IMR-90 (cell line): ENCODE data around the gene SS18L1. TPM values are rescaled to one million over a fixed set of nuclear protein-coding genes. Genes with fewer than 3 reads are reported as not detected.

ENCODE experiments used
- ATAC-seq: fragments of 200-7000 bp; cut with Tn5 transposase; 2 replicates; pipeline ENCODE4 v1.9.1; 2020; ENCODE audit warnings: low read depth, mild to moderate bottlenecking, moderate library complexity
- BruUV-seq: library from RNA; stranded (reverse); fragments of 400-500 nt; replicated peaks from 2 replicates; lab custom pipeline; 2021; lab: Mats Ljungman, UMichigan
- CTCF ChIA-PET: fragments of 300-600 bp; formaldehyde crosslinking; extraction: SDS; loops from one replicate; lab custom pipeline; 2021; ENCODE audit warnings: antibody characterized with exemption; lab: Yijun Ruan, JAX
- POLR2A ChIA-PET: fragments of 300-600 bp; sonication (Branson Sonifier 250); formaldehyde crosslinking; loops from one replicate; lab custom pipeline; 2022; ENCODE audit warnings: antibody characterized with exemption; ENCODE audit not compliant: unreplicated experiment; lab: Charles Lee
- DNase-seq: peaks from one replicate; pipeline ENCODE4 v3.0.0; 2013
- H2AFZ ChIP-seq: replicated peaks from 2 replicates; pipeline ENCODE3; 2013; ENCODE audit warnings: low read length, mild to moderate bottlenecking; ENCODE audit not compliant: poor library complexity
- H2AK5ac ChIP-seq: 2 replicates; pipeline ENCODE4 v1.6.1; 2013; ENCODE audit warnings: low read depth, low read length, inconsistent platforms
- H2AK9ac ChIP-seq: replicated peaks from 2 replicates; pipeline ENCODE3; 2013; ENCODE audit warnings: mild to moderate bottlenecking, low read depth, low read length, moderate library complexity; ENCODE audit not compliant: poor library complexity
- H2BK120ac ChIP-seq: 2 replicates; pipeline ENCODE4 v1.6.1; 2013; ENCODE audit warnings: low read depth, low read length, inconsistent platforms
- H2BK15ac ChIP-seq: 3 replicates; pipeline ENCODE4 v1.6.1; 2013; ENCODE audit warnings: low read depth, low read length, inconsistent platforms
- H2BK20ac ChIP-seq: 2 replicates; pipeline ENCODE4 v1.6.1; 2013; ENCODE audit warnings: low read depth, mild to moderate bottlenecking, inconsistent platforms, low read length, moderate library complexity
- H2BK5ac ChIP-seq: 2 replicates; pipeline ENCODE4 v1.6.1; 2013; ENCODE audit warnings: mild to moderate bottlenecking, low read depth, low read length, inconsistent platforms; ENCODE audit not compliant: poor library complexity, severe bottlenecking
- H3K14ac ChIP-seq: replicated peaks from 2 replicates; pipeline ENCODE4 v1.6.1; 2013; ENCODE audit warnings: low read depth, low read length, inconsistent platforms
- H3K18ac ChIP-seq: 2 replicates; pipeline ENCODE4 v1.6.1; 2013; ENCODE audit warnings: low read depth, low read length, control low read depth
- H3K23ac ChIP-seq: 2 replicates; pipeline ENCODE4 v1.6.1; 2013; ENCODE audit warnings: low read depth, low read length, inconsistent platforms
- H3K27ac ChIP-seq: 2 replicates; pipeline ENCODE4 v1.5.1; 2013; ENCODE audit warnings: mild to moderate bottlenecking, control low read depth, low read length; ENCODE audit not compliant: insufficient read depth
- H3K27me3 ChIP-seq: 2 replicates; pipeline ENCODE4 v1.6.1; 2013; ENCODE audit warnings: low read length; ENCODE audit not compliant: control insufficient read depth, insufficient read depth
- H3K36me3 ChIP-seq: 2 replicates; pipeline ENCODE4 v1.6.1; 2013; ENCODE audit warnings: low read length, mixed read lengths; ENCODE audit not compliant: control insufficient read depth, insufficient read depth
- H3K4ac ChIP-seq: 2 replicates; pipeline ENCODE4 v1.6.1; 2013; ENCODE audit warnings: low read depth, low read length, inconsistent platforms
- H3K4me1 ChIP-seq: 2 replicates; pipeline ENCODE4 v1.6.1; 2013; ENCODE audit warnings: low read length, mixed read lengths; ENCODE audit not compliant: control insufficient read depth, insufficient read depth
- H3K4me2 ChIP-seq: 2 replicates; pipeline ENCODE4 v1.6.1; 2013; ENCODE audit warnings: low read depth, mild to moderate bottlenecking, control low read depth, low read length, moderate library complexity
- H3K4me3 ChIP-seq: 2 replicates; pipeline ENCODE4 v1.5.1; 2013; ENCODE audit warnings: low read depth, mild to moderate bottlenecking, control low read depth, low read length, moderate library complexity; ENCODE audit not compliant: insufficient read depth
- H3K56ac ChIP-seq: 2 replicates; pipeline ENCODE4 v1.6.1; 2013; ENCODE audit warnings: low read length, inconsistent platforms; ENCODE audit not compliant: insufficient read depth; ENCODE audit errors: extremely low read depth
- H3K79me1 ChIP-seq, 2 experiments: 2 replicates each; pipeline ENCODE4 v1.6.1; 2013; ENCODE audit warnings: low read length in 2 of 2, inconsistent platforms in 1 of 2, low read depth in 1 of 2
- H3K9ac ChIP-seq: 2 replicates; pipeline ENCODE4 v1.6.1; 2013; ENCODE audit warnings: low read depth, low read length, control low read depth
- H3K9me1 ChIP-seq: 2 replicates; pipeline ENCODE4 v1.6.1; 2013; ENCODE audit warnings: low read length, inconsistent platforms; ENCODE audit not compliant: insufficient read depth
- H3K9me3 ChIP-seq: 2 replicates; pipeline ENCODE4 v1.6.1; 2013; ENCODE audit warnings: low read length; ENCODE audit not compliant: control insufficient read depth, insufficient read depth
- H4K20me1 ChIP-seq: 2 replicates; pipeline ENCODE4 v1.6.1; 2013; ENCODE audit warnings: low read length, inconsistent platforms; ENCODE audit not compliant: insufficient read depth
- H4K5ac ChIP-seq: 2 replicates; pipeline ENCODE4 v1.6.1; 2013; ENCODE audit warnings: mild to moderate bottlenecking, low read depth, low read length, control low read depth
- H4K8ac ChIP-seq, 2 experiments: 2 replicates each; pipeline ENCODE4 v1.6.1; 2013; ENCODE audit warnings: low read depth in 2 of 2, low read length in 2 of 2, control low read depth in 1 of 2, inconsistent platforms in 1 of 2
- H4K91ac ChIP-seq: 2 replicates; pipeline ENCODE4 v1.6.1; 2013; ENCODE audit warnings: low read depth, low read length, inconsistent platforms; ENCODE audit not compliant: insufficient read depth
- BHLHE40 ChIP-seq: fragments of 150-350 bp; IDR thresholded peaks from 2 replicates; pipeline ENCODE4 v1.6.1; 2016; ENCODE audit warnings: mild to moderate bottlenecking, low read depth, low read length
- CHD1 ChIP-seq: IDR thresholded peaks from 2 replicates; pipeline ENCODE4 v1.6.1; 2012; ENCODE audit warnings: low read depth, low read length, improper control_type of control experiment
- CTCF ChIP-seq: conservative IDR thresholded peaks from 2 replicates; pipeline ENCODE4 v1.5.1; 2012; ENCODE audit warnings: mild to moderate bottlenecking, low read depth, low read length, improper control_type of control experiment
- FOS ChIP-seq: fragments of 150-350 bp; IDR thresholded peaks from 2 replicates; pipeline ENCODE4 v1.6.1; 2016; ENCODE audit warnings: low read depth, low read length
- MAFK ChIP-seq: IDR thresholded peaks from 2 replicates; pipeline ENCODE4 v1.6.1; 2012; ENCODE audit warnings: low read depth, low read length, improper control_type of control experiment
- NFE2L2 ChIP-seq: fragments of 150-350 bp; IDR thresholded peaks from 2 replicates; pipeline ENCODE4 v1.6.1; 2016; ENCODE audit warnings: low read depth, mild to moderate bottlenecking, low read length
- RAD21 ChIP-seq: IDR thresholded peaks from 2 replicates; pipeline ENCODE4 v1.6.1; 2012; ENCODE audit warnings: low read length, improper control_type of control experiment
- RCOR1 ChIP-seq: IDR thresholded peaks from 2 replicates; pipeline ENCODE4 v1.6.1; 2012; ENCODE audit warnings: mild to moderate bottlenecking, low read length, improper control_type of control experiment; ENCODE audit not compliant: insufficient replicate concordance
- SMC3 ChIP-seq: fragments of 150-350 bp; IDR thresholded peaks from 2 replicates; pipeline ENCODE4 v1.6.1; 2016; ENCODE audit warnings: low read depth, mild to moderate bottlenecking, antibody characterized with exemption, low read length, moderate library complexity
- USF2 ChIP-seq: fragments of 150-350 bp; IDR thresholded peaks from 2 replicates; pipeline ENCODE4 v1.6.1; 2017; ENCODE audit warnings: mild to moderate bottlenecking, antibody characterized with exemption, low read length, low read depth
- WGBS, 2 experiments: methylation state at CpG; one replicate each; pipeline versions ENCODE4 v1.1.5 to v1.1.7; 2013; ENCODE audit warnings: missing lambda C conversion rate in 2 of 2; ENCODE audit not compliant: insufficient read length in 1 of 2; ENCODE audit errors: extremely low coverage in 2 of 2; 5-methylcytosine and 5-hydroxymethylcytosine counted together
- dilution Hi-C: fragments of 300-500 bp; cut with HindIII; formaldehyde crosslinking; loops from one replicate; pipeline ENCODE4 v1.14.3; 2018; ENCODE audit warnings: low sequenced_read_pairs; ENCODE audit not compliant: unreplicated experiment
- in situ Hi-C: fragments of 300-500 bp; cut with MboI; formaldehyde crosslinking; loops from 3 replicates; pipeline ENCODE4 v1.14.3; 2019; ENCODE audit warnings: low sequenced_read_pairs, inconsistent platforms, mixed read lengths
- intact Hi-C: fragments of 100-400 bp; cut with micrococcal nuclease; formaldehyde crosslinking; loops from 2 replicates; pipeline ENCODE4 v1.10.0; 2022
- polyA plus RNA-seq, 3 experiments: library from polyadenylated mRNA; depleted of rRNA; stranded (reverse); fragments of >200 nt; gene quantifications; 2 replicates each; pipeline ENCODE4 v1.2.3, GENCODE V29; 2012; ENCODE audit warnings: low replicate concordance in 1 of 3
- total RNA-seq: library from RNA; depleted of rRNA; stranded (reverse); fragments of >200 nt; gene quantifications from 2 replicates; pipeline ENCODE4 v1.2.3, GENCODE V29; 2012

The SS18L1 gene
- total and polyA plus RNA-seq, 2 of the 4 experiments (the other 2 are of a cell fraction): 8.1 to 12.2 TPM

- no peak overlapping the region for H2AK5ac ChIP-seq
- ATAC-seq (peak; percentile 53), DNase-seq (peak; percentile 68)
- peaks cover 76% of the 10 kb centered on the region for H3K36me3 ChIP-seq
- no peak overlapping the region for H3K56ac ChIP-seq
- dilution Hi-C loops (no loop called here), intact Hi-C loops (loop anchor here (1.0 kb wide), 2 partner anchors 110 to 125 kb away; no protein-coding TSS in a partner anchor), in situ Hi-C loops (no loop called here)
- H3K14ac ChIP-seq: no peak overlapping the region
- H3K9me3 ChIP-seq: no peaks in the 10 kb centered on the region
- no peak overlapping the region for H2BK5ac ChIP-seq
- ChIA-PET CTCF (interaction anchor here (0.9 to 1.9 kb wide), 4 partner anchors 73 to 126 kb away, joined by 3 to 8 read pairs (median 4); no protein-coding TSS in a partner anchor), POLR2A (no interaction called here)
- WGBS, 2 experiments: 60% methylated on average over 2 of the region's 8 CpGs; no CpG with 5 or more reads in 1 of the 2 experiments
- no peak overlapping the region for H3K18ac ChIP-seq
- H2BK20ac ChIP-seq: no peak overlapping the region
- no peak overlapping the region for H3K27ac ChIP-seq
- H3K4me1 ChIP-seq: peaks cover 10% of the 10 kb centered on the region; the same call in 1 of the 2 replicates
- no peak overlapping the region for H2AK9ac ChIP-seq
- H3K4me3 ChIP-seq: no peak overlapping the region
- H4K8ac ChIP-seq: no peak overlapping the region
- no peak overlapping the region for H2BK120ac ChIP-seq
- H2BK15ac ChIP-seq: no peak overlapping the region
- H3K4ac ChIP-seq: no peak overlapping the region
- no peak overlapping the region for H2AFZ ChIP-seq
- H3K79me1 ChIP-seq: peaks cover 15 to 84% of the 10 kb centered on the region in 2 experiments
- no TSS peak for BruUV-seq
- no peak overlapping the region for H3K23ac ChIP-seq
- peaks cover 5% of the 10 kb centered on the region; the same call in 1 of the 2 replicates for H3K9me1 ChIP-seq
- H4K91ac ChIP-seq: no peak overlapping the region
- no peak overlapping the region for H3K4me2 ChIP-seq
- no peak overlapping the region for H3K9ac ChIP-seq
- TF ChIP-seq RAD21 (peak; percentile 72), FOS (no peak), MAFK (no peak), CHD1 (no peak), CTCF (peak; percentile 76), USF2 (no peak), SMC3 (peak; percentile 84), BHLHE40 (no peak), RCOR1 (no peak), NFE2L2 (no peak)
- no peaks in the 10 kb centered on the region for H3K27me3 ChIP-seq
- H4K5ac ChIP-seq: no peak overlapping the region
- H4K20me1 ChIP-seq: peaks cover 97% of the 10 kb centered on the region
Measured at GRCh38 chr20:62136283-62137091, 7.1 kb upstream of the SS18L1 start.
